ENCODE data around the gene MBOAT2.
A peak's percentile ranks its signal among the peaks of the same experiment; 100 is the strongest.

MBOAT2 gene

DNA sequence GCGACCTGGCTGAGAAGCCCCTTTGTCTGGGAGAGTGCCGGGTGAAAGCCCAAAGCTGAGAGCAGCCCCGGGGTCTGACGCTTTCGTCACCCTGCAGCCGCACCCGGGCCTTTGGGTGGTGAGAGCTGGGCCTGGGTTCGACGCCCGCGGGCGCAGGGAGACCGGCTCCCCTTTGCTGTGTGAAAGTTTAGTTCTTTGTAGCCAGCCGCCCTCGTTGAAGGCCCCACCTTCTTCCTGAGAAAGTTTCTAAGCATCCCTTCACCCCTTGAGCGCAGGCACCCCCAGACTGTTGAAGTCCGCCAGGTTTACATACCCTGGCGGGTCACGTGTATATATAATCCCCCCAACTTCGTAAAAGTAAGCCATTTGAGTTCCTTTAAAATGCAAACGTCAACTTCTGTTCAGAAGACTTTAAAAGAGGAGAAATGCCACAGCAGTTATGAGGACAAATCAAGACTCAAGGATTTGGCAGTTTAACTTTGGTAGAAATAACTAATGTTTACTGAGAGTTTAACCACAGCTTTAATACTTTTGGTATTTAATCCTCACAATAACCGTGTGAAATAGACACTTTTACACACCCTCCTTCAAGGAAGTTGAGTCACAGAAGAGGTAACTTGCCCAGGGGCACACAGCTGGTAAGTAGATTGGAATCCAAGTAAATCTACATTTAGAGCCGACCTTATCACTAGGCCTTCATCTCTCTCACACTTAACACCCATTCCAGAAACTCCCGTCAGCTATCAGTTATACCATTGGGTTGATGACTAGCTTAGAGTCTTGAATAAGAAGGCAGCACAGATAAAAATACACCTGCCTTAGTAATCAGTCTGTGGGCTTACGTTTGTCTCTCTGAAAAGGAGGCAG is 1.1 kb upstream of the MBOAT2 start:
- TF ChIP-seq, protein P1, sequence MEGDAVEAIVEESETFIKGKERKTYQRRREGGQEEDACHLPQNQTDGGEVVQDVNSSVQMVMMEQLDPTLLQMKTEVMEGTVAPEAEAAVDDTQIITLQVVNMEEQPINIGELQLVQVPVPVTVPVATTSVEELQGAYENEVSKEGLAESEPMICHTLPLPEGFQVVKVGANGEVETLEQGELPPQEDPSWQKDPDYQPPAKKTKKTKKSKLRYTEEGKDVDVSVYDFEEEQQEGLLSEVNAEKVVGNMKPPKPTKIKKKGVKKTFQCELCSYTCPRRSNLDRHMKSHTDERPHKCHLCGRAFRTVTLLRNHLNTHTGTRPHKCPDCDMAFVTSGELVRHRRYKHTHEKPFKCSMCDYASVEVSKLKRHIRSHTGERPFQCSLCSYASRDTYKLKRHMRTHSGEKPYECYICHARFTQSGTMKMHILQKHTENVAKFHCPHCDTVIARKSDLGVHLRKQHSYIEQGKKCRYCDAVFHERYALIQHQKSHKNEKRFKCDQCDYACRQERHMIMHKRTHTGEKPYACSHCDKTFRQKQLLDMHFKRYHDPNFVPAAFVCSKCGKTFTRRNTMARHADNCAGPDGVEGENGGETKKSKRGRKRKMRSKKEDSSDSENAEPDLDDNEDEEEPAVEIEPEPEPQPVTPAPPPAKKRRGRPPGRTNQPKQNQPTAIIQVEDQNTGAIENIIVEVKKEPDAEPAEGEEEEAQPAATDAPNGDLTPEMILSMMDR (conservative IDR thresholded peaks at IDR 0.05; ENCODE audit: low read length): no peak
- H3K4me3 ChIP-seq (ENCODE audit: low read length): peak overlapping the region; percentile 74
- no peak for DNase-seq (ENCODE audit: low read depth)

DNA sequence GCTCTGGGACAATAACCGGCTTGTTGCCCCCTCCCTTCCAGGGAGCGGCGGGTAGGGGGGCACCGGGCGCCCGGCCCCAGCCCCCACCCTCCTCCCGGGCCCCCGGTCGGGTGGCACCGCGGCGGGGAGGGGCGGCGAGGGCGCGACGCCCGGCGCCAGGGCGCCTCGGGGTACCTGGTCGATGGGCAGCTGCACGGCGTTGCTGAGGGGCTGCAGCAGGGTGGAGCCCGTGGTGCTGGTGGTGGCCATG is 193 bp downstream of the MBOAT2 start:
- TF ChIP-seq, protein P1 (conservative IDR thresholded peaks at IDR 0.05; ENCODE audit: low read length): no peak
- DNase-seq (ENCODE audit: low read depth): no peak
- H3K4me3 ChIP-seq (ENCODE audit: low read length): peak overlapping the region; percentile 63

GRCh38 chr2:9002637-9003365 is 683 bp downstream of the MBOAT2 start:
- no peak for DNase-seq (ENCODE audit: low read depth)
- peak overlapping the region; percentile 63 for H3K4me3 ChIP-seq (ENCODE audit: low read length)
- TF ChIP-seq, protein P1 (conservative IDR thresholded peaks at IDR 0.05; ENCODE audit: low read length): no peak

DNA sequence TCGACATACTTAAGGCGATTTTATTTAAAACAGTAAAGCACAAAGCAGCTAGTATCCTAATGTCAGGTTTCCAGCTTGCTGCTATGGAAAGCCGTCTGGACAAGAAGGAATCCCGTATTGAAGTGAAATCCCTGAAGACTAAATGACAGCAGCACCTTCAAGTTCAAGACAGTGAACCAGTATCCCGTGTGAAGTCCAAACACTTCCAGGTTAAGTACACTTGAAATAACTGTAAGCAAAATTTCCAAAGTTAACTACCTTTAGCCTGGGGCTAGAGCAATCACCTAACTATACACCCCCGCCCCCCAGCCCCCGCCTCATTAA is 1.2 kb downstream of the MBOAT2 start:
- TF ChIP-seq, protein P1 (conservative IDR thresholded peaks at IDR 0.05; ENCODE audit: low read length): no peak
- DNase-seq (ENCODE audit: low read depth): no peak
- peak overlapping the region; percentile 63 for H3K4me3 ChIP-seq (ENCODE audit: low read length)

GRCh38 chr2:9001778-9002177 is 1.7 kb downstream of the MBOAT2 start:
- no peak overlapping the region for H3K4me3 ChIP-seq (ENCODE audit: low read length)
- TF ChIP-seq, protein P1 (conservative IDR thresholded peaks at IDR 0.05; ENCODE audit: low read length): no peak
- no peak for DNase-seq (ENCODE audit: low read depth)

GRCh38 chr2:9001229-9001628 is 2.3 kb downstream of the MBOAT2 start:
- TF ChIP-seq, protein P1 (conservative IDR thresholded peaks at IDR 0.05; ENCODE audit: low read length): no peak
- H3K4me3 ChIP-seq (ENCODE audit: low read length): no peak overlapping the region
- no peak for DNase-seq (ENCODE audit: low read depth)

GRCh38 chr2:9000442-9000841 is 3.0 kb downstream of the MBOAT2 start:
- no peak for DNase-seq (ENCODE audit: low read depth)
- H3K4me3 ChIP-seq (ENCODE audit: low read length): no peak overlapping the region
- TF ChIP-seq, protein P1 (conservative IDR thresholded peaks at IDR 0.05; ENCODE audit: low read length): no peak
